ENCODE data around the gene UBE2R2. TPM values are rescaled to one million over a fixed set of nuclear protein-coding genes. Genes with fewer than 3 reads are reported as not detected.

The UBE2R2 gene
- total RNA-seq, 1 experiment from 2014 or later = 52.1 TPM

GRCh38 chr9:33946779-33947535 lies 130.0 kb downstream of the UBE2R2 start:
- H4K20me1 ChIP-seq (ENCODE audit: control insufficient read depth, insufficient read depth, insufficient read length) = no peaks in the 10 kb centered on the region
- peaks cover 39 to 83% (median 74%) of the 10 kb centered on the region in 3 experiments for H3K36me3 Mint-ChIP-seq (ENCODE audit: insufficient read depth in 1 of 3, low read depth in 3 of 3)
- H3K56ac ChIP-seq (ENCODE audit: insufficient read length, low read depth, low read length) = no peak overlapping the region
- no peaks in the 10 kb centered on the region for H3K4me1 ChIP-seq (ENCODE audit: insufficient read depth, low read length)
- H3K14ac ChIP-seq (ENCODE audit: insufficient read depth, low read length) = no peak overlapping the region
- H4K91ac ChIP-seq (ENCODE audit: insufficient read length, low read depth, low read length) = no peak overlapping the region
- H4K5ac ChIP-seq (ENCODE audit: insufficient read length, low read depth, low read length) = no peak overlapping the region
- WGBS (ENCODE audit: extremely low coverage, insufficient read length, low lambda C conversion rate) = no CpG with 5 or more reads among the region's 3 CpGs
- TF ChIP-seq CTCF (conservative IDR thresholded peaks at IDR 0.05) = no peak
- no peak for DNase-seq
- H3K4me1 Mint-ChIP-seq = no peaks in the 10 kb centered on the region; a peak in 1 of 4 replicates
- H3K18ac ChIP-seq (ENCODE audit: insufficient read length, low read depth, low read length) = no peak overlapping the region
- H3K4me2 ChIP-seq (ENCODE audit: insufficient read depth, insufficient read length, low read length) = no peak overlapping the region
- no peak overlapping the region for H4K8ac ChIP-seq (replicated peaks; ENCODE audit: insufficient read length, low read depth, low read length)
- no peaks in the 10 kb centered on the region for H3K9me3 Mint-ChIP-seq
- H2BK12ac ChIP-seq (ENCODE audit: insufficient read length, low read depth, low read length) = no peak overlapping the region
- H3K23me2 ChIP-seq (ENCODE audit: insufficient read length, low read depth, low read length, poor library complexity, severe bottlenecking) = no peaks in the 10 kb centered on the region
- no peaks in the 10 kb centered on the region for H3K27me3 Mint-ChIP-seq (ENCODE audit: low read depth)
- no peak overlapping the region for H3K4ac ChIP-seq (ENCODE audit: low read depth, low read length)
- no peak overlapping the region for H3T11ph ChIP-seq (ENCODE audit: low read length)
- H2BK20ac ChIP-seq (ENCODE audit: low read depth, low read length, poor library complexity, severe bottlenecking) = no peak overlapping the region
- no peaks in the 10 kb centered on the region for H3K27me3 ChIP-seq (ENCODE audit: insufficient read depth, low read length)
- H3K23ac ChIP-seq (ENCODE audit: insufficient read length, low read depth, low read length) = no peak overlapping the region
- H3K79me1 ChIP-seq (ENCODE audit: insufficient read depth, low read depth, low read length, poor library complexity, severe bottlenecking) = peaks cover 3% of the 10 kb centered on the region
- H2AK5ac ChIP-seq (ENCODE audit: insufficient read length, low read length) = no peak overlapping the region
- H2BK120ac ChIP-seq (ENCODE audit: low read depth, low read length, poor library complexity, severe bottlenecking) = no peak overlapping the region
- H3K27ac ChIP-seq (ENCODE audit: insufficient read length, low read depth, low read length) = no peak overlapping the region
- no peak overlapping the region for H2BK5ac ChIP-seq (ENCODE audit: insufficient read length, low read length)
- no peak overlapping the region for H2BK15ac ChIP-seq (ENCODE audit: low read depth, low read length)
- no peak overlapping the region for H3K9ac ChIP-seq (ENCODE audit: extremely low read depth, insufficient read length, low read length)
- 0 out of 7 replicates have a peak overlapping the region, but pooled peaks of 1 of the 3 experiments have one; percentile 34 for H3K27ac Mint-ChIP-seq
- no peak overlapping the region for H3K4me3 Mint-ChIP-seq
- no peaks in the 10 kb centered on the region for H3K9me3 ChIP-seq (ENCODE audit: control insufficient read depth, low read depth, low read length)
- no peak overlapping the region for H2AFZ ChIP-seq (ENCODE audit: low read length)
- H3K79me2 ChIP-seq (ENCODE audit: insufficient read depth, low read length) = no peaks in the 10 kb centered on the region
